OCI-LY3 (cell line): Measurements from ENCODE around the gene STPG3.

ENCODE experiments used
- EZH2phosphoT487 ChIP-seq: fragments of 200-600 bp; shearing (Covaris generic); IDR thresholded peaks from 2 replicates; pipeline ENCODE4 v1.6.1; 2018; ENCODE audit warnings: antibody characterized with exemption, mixed run types, low read depth
- TF ChIP-seq, protein P1 (sequence below): fragments of 200-600, 300-600 bp; sonication (generic); IDR thresholded peaks from 2 replicates; pipeline ENCODE4 v1.5.1; 2014; ENCODE audit warnings: antibody characterized with exemption, low read length, low read depth

DNA sequence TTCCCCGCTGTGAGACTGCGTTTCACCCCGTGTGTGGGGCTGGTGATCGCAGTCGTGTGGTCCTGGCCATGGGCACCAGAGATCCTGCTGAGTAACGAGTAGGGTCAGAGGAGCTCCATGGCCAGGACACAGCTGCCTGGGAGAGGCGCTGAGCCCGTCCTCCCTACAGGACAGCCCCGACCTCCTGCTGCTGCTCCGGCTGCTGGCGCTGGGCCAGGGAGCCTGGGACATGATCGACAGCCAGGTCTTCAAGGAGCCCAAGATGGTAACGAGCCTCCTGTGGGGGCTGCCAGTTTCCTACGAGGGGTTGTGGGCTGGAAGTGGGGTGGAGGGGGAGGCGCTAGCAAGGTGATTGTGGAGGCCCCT lies 15.1 kb downstream of the STPG3 start:
- TF ChIP-seq, protein P1, sequence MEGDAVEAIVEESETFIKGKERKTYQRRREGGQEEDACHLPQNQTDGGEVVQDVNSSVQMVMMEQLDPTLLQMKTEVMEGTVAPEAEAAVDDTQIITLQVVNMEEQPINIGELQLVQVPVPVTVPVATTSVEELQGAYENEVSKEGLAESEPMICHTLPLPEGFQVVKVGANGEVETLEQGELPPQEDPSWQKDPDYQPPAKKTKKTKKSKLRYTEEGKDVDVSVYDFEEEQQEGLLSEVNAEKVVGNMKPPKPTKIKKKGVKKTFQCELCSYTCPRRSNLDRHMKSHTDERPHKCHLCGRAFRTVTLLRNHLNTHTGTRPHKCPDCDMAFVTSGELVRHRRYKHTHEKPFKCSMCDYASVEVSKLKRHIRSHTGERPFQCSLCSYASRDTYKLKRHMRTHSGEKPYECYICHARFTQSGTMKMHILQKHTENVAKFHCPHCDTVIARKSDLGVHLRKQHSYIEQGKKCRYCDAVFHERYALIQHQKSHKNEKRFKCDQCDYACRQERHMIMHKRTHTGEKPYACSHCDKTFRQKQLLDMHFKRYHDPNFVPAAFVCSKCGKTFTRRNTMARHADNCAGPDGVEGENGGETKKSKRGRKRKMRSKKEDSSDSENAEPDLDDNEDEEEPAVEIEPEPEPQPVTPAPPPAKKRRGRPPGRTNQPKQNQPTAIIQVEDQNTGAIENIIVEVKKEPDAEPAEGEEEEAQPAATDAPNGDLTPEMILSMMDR = no peak
- TF ChIP-seq EZH2phosphoT487 = no peak
